HG03520 (cell line): ENCODE measurements around the gene CACNA1I.
"Not testable (repeated sequence)": the region's sequence is repeated elsewhere in the genome, so short reads cannot be mapped to it uniquely, and the experiment has no call there.

ENCODE experiments used
- ATAC-seq: cut with Tn5 transposase; IDR thresholded peaks from one replicate; pipeline ENCODE4 v1.9.1; 2021; ENCODE audit warnings: mild to moderate bottlenecking, moderate library complexity; ENCODE audit not compliant: unreplicated experiment

CACNA1I gene

DNA sequence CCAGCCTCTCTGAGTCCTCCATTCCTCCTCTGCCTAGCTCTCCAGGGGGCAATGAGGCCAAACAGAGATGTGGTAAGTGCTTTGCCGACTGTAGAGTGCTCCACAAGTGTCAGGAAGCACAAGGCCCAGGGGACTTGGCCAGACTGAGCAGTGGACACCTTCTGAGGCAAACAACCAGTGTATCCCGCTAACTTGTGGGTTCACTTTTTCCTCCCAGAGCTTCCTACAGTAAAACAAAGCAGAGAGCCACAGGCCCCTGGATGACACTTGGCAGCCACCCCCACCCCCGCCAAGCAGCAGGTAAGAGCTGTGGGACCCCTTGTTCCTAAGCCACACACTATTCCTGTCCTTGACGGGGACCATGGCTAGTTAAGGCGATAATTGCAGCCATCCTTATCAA is 160.9 kb downstream of the CACNA1I start:
- ATAC-seq: no peak

DNA sequence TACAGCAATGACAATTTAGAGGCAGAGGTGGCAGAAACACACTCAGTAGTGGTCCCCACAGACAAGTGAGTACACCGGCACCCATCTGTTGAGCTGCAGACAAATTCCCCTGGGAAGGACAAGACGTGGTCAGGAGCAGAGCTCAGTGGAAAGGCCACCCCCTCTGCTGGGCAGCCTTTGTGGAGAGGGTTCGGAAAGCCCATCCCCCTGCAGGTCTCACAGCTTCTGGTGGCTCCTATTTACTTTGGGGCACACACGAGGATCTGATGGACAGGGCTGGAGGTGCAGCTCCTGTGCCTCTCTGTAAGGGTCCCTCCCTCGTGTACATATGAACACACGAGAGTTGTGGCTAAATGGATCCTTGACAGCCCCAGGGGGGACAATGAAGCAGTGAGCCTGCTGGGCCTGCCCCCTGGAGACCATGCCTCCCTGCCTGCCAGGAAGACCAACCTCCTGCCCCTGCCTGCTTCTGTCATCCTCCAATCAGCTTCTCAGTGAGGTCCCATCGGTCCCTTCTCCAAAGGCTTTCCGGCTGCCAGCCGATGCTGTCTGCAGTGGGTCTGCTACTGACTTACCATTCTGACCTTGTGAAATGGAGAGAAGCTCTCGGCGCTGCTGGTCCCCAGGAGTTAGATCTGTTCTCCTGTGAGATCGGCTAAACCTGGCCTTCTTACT is 161.5 kb downstream of the CACNA1I start:
- no peak for ATAC-seq

DNA sequence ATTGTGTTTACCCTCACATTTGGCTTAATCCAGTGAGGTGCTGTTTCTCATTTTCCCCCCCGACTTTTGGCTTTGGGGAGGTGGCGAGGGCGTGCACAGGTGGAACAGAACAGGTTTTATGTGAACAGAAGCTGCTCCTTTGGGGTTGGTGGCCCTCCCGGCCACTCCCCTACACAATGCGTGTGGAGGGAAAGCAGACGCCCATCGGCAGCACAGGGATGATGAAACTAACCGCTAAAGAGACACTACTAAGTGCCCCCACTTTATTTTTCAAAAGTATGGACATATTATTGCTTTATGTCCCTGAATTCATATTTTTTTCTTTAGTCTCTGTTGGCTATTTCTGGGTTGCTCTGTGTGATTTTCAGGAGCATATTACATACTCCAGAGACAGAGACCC is 162.1 kb downstream of the CACNA1I start:
- no peak for ATAC-seq

DNA sequence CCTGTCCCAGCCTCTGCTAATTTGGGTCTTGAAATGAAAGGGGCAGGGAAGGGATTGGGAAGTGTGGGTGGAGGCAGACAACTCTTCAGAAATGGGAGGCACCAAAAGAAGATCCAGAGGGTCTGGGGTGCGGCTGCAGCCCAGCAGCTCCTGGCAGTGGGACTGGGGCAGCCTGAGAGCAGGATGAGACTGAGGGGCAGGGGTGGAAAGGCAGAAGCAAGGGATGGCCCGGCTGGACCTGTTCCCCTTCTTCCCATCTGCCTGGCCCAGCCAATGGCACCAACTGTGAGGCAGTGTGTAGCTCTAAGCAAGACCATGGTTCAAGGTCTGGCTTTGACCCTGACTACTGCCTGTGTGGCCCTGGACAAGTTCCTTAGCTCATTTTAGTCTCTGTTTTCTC is 162.6 kb downstream of the CACNA1I start:
- ATAC-seq: no peak

DNA sequence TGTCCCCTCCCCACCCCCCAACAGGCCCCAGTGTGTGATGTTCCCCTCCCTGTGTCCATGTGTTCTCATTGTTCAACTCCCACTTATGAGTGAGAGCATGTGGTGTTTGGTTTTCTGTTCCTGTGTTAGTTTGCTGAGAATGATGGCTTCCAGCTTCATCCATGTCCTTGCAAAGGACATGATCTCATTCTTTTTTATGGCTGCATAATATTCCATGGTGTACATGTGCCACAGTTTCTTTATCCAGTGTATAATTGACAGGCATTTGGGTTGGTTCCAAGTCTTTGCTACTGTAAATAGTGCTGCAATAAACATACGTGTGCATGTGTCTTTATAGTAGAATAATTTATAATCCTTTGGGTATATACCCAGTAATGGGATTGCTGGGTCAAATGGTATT is 163.5 kb downstream of the CACNA1I start:
- not testable (repeated sequence) for ATAC-seq

DNA sequence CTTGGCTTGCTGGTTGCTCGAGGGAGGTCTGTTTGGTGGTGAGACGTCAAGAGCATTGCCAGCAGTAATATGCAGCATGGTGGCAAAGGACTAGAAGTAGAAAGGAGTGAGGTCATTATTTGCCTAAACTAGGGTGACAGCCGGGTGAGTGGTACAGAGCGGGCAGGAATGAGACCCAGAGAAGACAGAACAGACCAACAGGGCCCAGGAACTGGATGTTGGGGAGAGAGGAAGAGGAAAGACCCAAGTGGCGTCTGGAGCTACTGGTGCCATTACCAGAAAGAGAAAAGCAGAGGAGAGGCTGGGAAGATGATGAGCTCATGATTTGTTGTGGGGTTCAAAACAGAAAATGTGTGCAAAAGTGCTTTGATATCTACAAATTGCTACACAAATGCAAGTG is 164.3 kb downstream of the CACNA1I start:
- no peak for ATAC-seq

DNA sequence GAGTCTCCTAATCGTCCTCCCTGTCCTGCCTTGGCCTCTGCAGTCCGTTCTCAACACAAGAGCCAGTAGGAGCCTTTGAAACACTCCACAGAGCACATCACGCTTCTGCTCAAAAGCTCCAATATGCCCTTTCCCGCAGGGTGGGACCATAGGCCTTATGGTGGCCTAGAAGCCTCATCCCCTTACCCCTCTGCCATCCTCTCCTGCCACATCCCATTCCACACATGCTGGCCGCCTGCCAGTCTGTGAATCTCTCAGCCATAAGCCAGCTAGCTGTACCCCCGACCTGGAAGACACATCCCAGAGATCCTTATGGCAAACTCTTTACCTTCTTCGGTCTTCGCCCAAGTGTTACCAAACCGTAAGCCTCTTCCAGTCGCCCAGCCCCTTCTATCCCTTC is 165.2 kb downstream of the CACNA1I start:
- no peak for ATAC-seq

DNA sequence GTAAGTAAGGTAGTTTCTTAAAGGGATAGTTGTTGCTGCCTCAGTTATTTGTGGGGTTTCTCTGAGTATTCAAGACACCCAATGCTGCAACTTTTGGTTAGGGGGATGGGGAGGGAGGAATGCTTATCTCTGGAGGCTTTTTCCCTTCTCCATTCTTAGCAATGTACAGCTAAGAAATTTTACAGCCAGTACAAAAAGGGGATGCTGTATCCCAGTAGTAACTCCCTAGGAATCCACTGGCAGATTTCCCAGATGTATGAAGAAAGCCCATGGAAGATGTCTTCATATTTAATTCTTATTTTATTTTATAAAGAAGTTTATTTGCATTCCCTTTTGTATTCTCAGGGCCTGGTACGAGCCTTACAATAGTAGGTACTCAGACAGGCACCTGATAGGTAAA is 168.2 kb downstream of the CACNA1I start:
- no peak for ATAC-seq
